Hematopoietic multipotent progenitor cell treated with erythropoietin and hydrocortisone succinate and interleukin-3 and kit ligand, for 6 days (in vitro differentiated cells): ENCODE measurements around the gene ARAP2.

Source experiments
- DNase-seq: peaks from one replicate; pipeline ENCODE4 v3.0.0-alpha.2; 2015

The ARAP2 gene

GRCh38 chr4:36099509-36099908, 144.8 kb downstream of the ARAP2 start:
- peak; percentile 29 for DNase-seq

- DNase-seq: no peak
These were observed 149.3 kb downstream of the ARAP2 start for GRCh38 chr4:36094995-36095394.

GRCh38 chr4:36091997-36092396, 152.3 kb downstream of the ARAP2 start:
- DNase-seq: no peak

GRCh38 chr4:36088542-36088941, 155.8 kb downstream of the ARAP2 start:
- DNase-seq: no peak

- no peak for DNase-seq
These were observed 158.0 kb downstream of the ARAP2 start for GRCh38 chr4:36086261-36086786.

- no peak for DNase-seq
These were observed 161.5 kb downstream of the ARAP2 start for GRCh38 chr4:36082817-36083216.

- DNase-seq: no peak
These were observed 163.1 kb downstream of the ARAP2 start for GRCh38 chr4:36081185-36081584.

- DNase-seq: no peak
These were observed 164.6 kb downstream of the ARAP2 start for GRCh38 chr4:36079666-36080065.

- no peak for DNase-seq
These were observed 166.0 kb downstream of the ARAP2 start for GRCh38 chr4:36078319-36078718.

GRCh38 chr4:36072529-36072928, 171.8 kb downstream of the ARAP2 start:
- DNase-seq: no peak

- DNase-seq: no peak
These were observed 177.2 kb downstream of the ARAP2 start for GRCh38 chr4:36067116-36067515.

- no peak for DNase-seq
These were observed 178.9 kb downstream of the ARAP2 start for GRCh38 chr4:36065274-36065871.

GRCh38 chr4:36064117-36064516, 180.2 kb downstream of the ARAP2 start:
- no peak for DNase-seq

GRCh38 chr4:36056136-36056535, 188.2 kb downstream of the ARAP2 start:
- DNase-seq: no peak

- DNase-seq: no peak
These were observed 189.5 kb downstream of the ARAP2 start for GRCh38 chr4:36054694-36055422.

GRCh38 chr4:36053930-36054329, 190.4 kb downstream of the ARAP2 start:
- DNase-seq: no peak

- DNase-seq: no peak
These were observed 192.7 kb downstream of the ARAP2 start for GRCh38 chr4:36051634-36052033.

- no peak for DNase-seq
These were observed 198.3 kb downstream of the ARAP2 start for GRCh38 chr4:36046026-36046425.

GRCh38 chr4:36043901-36044300, 200.4 kb downstream of the ARAP2 start:
- DNase-seq: no peak

- no peak for DNase-seq
These were observed 201.1 kb downstream of the ARAP2 start for GRCh38 chr4:36043241-36043640.

GRCh38 chr4:36042122-36042970, 202.0 kb downstream of the ARAP2 start:
- no peak for DNase-seq

GRCh38 chr4:36041340-36041739, 203.0 kb downstream of the ARAP2 start:
- no peak for DNase-seq

- no peak for DNase-seq
These were observed 205.3 kb downstream of the ARAP2 start for GRCh38 chr4:36039026-36039425.

- no peak for DNase-seq
These were observed 205.8 kb downstream of the ARAP2 start for GRCh38 chr4:36038491-36038890.
